Activated naive CD8-positive, alpha-beta T cell treated with anti-CD3 and anti-CD28 coated beads, Interleukin-2, amount 10 ng/mL, durations not matched to agents 7 days and 5 days (primary cell): ENCODE data around the gene DGAT2L6. TPM values are rescaled to one million over a fixed set of nuclear protein-coding genes. Genes with fewer than 3 reads are reported as not detected.

ENCODE experiments used
- total RNA-seq, 2 experiments: library from RNA; stranded (reverse); gene quantifications; one replicate each; pipeline ENCODE4 v1.2.3, GENCODE V29; 2021

Gene DGAT2L6
- total RNA-seq, 2 experiments from 2014 or later, result not detected

Other genes starting within 250 kb of the DGAT2L6 start
- not detected for gene AWAT2, start 127.5 kb upstream of the DGAT2L6 start, total RNA-seq
- not detected for gene OTUD6A, start 115.0 kb upstream of the DGAT2L6 start, total RNA-seq
- 10 to 100 TPM; 52.8 to 57.8 TPM for gene IGBP1, start 44.0 kb upstream of the DGAT2L6 start, total RNA-seq
- gene AWAT1, start 57.2 kb downstream of the DGAT2L6 start, total RNA-seq, result not detected
- under 1 TPM in 1 of 2 experiments, not detected in 1; 0.19 TPM for gene P2RY4, start 82.7 kb downstream of the DGAT2L6 start, total RNA-seq
- not detected for gene ARR3, start 90.9 kb downstream of the DGAT2L6 start, total RNA-seq
- not detected for gene RAB41, start 104.7 kb downstream of the DGAT2L6 start, total RNA-seq
- gene PDZD11, start 112.4 kb downstream of the DGAT2L6 start, total RNA-seq, result 10 to 100 TPM; 27.0 to 31.2 TPM
- 10 to 100 TPM; 27.9 to 28.8 TPM for gene KIF4A, start 112.6 kb downstream of the DGAT2L6 start, total RNA-seq
- not detected for gene GDPD2, start 245.8 kb downstream of the DGAT2L6 start, total RNA-seq